ENCODE data around the gene SUMO2.

DNA sequence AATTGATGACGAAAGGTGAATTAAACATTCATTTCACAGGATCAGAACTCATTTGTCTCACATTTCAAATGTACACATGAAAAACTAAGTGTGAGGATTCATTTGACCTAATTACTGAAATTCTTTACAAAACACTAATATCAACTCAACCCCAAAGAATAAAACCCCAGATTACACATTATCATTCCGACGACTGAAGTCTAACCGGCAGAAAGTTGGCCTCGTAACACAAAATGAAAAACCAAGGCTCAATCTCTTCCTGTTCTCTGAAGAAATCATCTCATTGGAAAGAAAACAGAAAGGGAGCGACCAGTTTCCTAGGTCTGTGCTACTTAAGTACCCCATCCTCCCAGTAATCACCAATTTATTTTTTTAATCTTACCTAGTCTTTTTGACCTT is 30.2 kb downstream of the SUMO2 start:
- TF ChIP-seq, protein P1, sequence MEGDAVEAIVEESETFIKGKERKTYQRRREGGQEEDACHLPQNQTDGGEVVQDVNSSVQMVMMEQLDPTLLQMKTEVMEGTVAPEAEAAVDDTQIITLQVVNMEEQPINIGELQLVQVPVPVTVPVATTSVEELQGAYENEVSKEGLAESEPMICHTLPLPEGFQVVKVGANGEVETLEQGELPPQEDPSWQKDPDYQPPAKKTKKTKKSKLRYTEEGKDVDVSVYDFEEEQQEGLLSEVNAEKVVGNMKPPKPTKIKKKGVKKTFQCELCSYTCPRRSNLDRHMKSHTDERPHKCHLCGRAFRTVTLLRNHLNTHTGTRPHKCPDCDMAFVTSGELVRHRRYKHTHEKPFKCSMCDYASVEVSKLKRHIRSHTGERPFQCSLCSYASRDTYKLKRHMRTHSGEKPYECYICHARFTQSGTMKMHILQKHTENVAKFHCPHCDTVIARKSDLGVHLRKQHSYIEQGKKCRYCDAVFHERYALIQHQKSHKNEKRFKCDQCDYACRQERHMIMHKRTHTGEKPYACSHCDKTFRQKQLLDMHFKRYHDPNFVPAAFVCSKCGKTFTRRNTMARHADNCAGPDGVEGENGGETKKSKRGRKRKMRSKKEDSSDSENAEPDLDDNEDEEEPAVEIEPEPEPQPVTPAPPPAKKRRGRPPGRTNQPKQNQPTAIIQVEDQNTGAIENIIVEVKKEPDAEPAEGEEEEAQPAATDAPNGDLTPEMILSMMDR (IDR thresholded peaks at IDR 0.05; ENCODE audit: low read depth, low read length, poor library complexity, severe bottlenecking): no peak
- no peak for TF ChIP-seq EZH2phosphoT487 (IDR thresholded peaks at IDR 0.05; ENCODE audit: borderline replicate concordance, low read length)

Data from DOHH2 (cell line).